HepG2 (cell line): ENCODE data around the gene UGP2. TPM values are rescaled to one million over a fixed set of nuclear protein-coding genes. Genes with fewer than 3 reads are reported as not detected.
A peak's percentile ranks its signal among the peaks of the same experiment; 100 is the strongest.

Experiments used
- ATF2 ChIP-seq: sonication (generic); formaldehyde crosslinking; IDR thresholded peaks from 2 replicates; pipeline ENCODE4 v1.4.0; 2020; ENCODE audit warnings: missing genetic modification reagents
- BCL6 ChIP-seq: IDR thresholded peaks from 2 replicates; pipeline ENCODE4 v1.6.1; 2016; ENCODE audit warnings: missing genetic modification reagents, missing compliant biosample characterization
- CHD2 ChIP-seq: IDR thresholded peaks from 2 replicates; pipeline ENCODE4 v1.6.1; 2011; ENCODE audit warnings: low read depth, low read length, improper control_type of control experiment
- ESRRA ChIP-seq: sonication (generic); formaldehyde crosslinking; IDR thresholded peaks from 2 replicates; pipeline ENCODE4 v1.5.1; 2020; ENCODE audit warnings: mild to moderate bottlenecking, low read depth, missing genetic modification reagents
- HMG20A ChIP-seq: IDR thresholded peaks from 2 replicates; pipeline ENCODE4 v1.6.1; 2016; ENCODE audit warnings: borderline replicate concordance
- MIER2 ChIP-seq: IDR thresholded peaks from 2 replicates; pipeline ENCODE4 v1.6.1; 2016; ENCODE audit warnings: missing biosample characterization, missing genetic modification reagents
- MYPOP ChIP-seq: sonication (generic); formaldehyde crosslinking; IDR thresholded peaks from 2 replicates; pipeline ENCODE4 v1.8.1; 2023; ENCODE audit warnings: mild to moderate bottlenecking, moderate library complexity, missing genetic modification reagents
- NFRKB ChIP-seq: fragments of 450-650 bp; IDR thresholded peaks from 2 replicates; pipeline ENCODE4 v1.6.1; 2017
- NFYC ChIP-seq: IDR thresholded peaks from 2 replicates; pipeline ENCODE4 v1.6.1; 2016; ENCODE audit warnings: missing genetic modification reagents, missing compliant biosample characterization
- PHF8 ChIP-seq: sonication (generic); formaldehyde crosslinking; IDR thresholded peaks from 2 replicates; pipeline ENCODE4 v1.5.0; 2020; ENCODE audit warnings: missing genetic modification reagents
- RARA ChIP-seq: IDR thresholded peaks from 2 replicates; pipeline ENCODE4 v1.6.1; 2016; ENCODE audit warnings: missing genetic modification reagents, missing compliant biosample characterization
- REL ChIP-seq: sonication (generic); formaldehyde crosslinking; conservative IDR thresholded peaks from 2 replicates; pipeline ENCODE4 v1.8.0; 2022; ENCODE audit warnings: mild to moderate bottlenecking, missing genetic modification reagents, moderate library complexity
- SMAD3 ChIP-seq: sonication (generic); formaldehyde crosslinking; IDR thresholded peaks from 2 replicates; pipeline ENCODE4 v1.4.0; 2020; ENCODE audit warnings: missing genetic modification reagents
- TCF7 ChIP-seq: sonication (generic); IDR thresholded peaks from 2 replicates; pipeline ENCODE4 v1.6.1; 2016; ENCODE audit warnings: antibody characterized with exemption, low read depth
- YEATS2 ChIP-seq: sonication (generic); formaldehyde crosslinking; IDR thresholded peaks from 2 replicates; pipeline ENCODE4 v1.4.0; 2020; ENCODE audit warnings: missing genetic modification reagents, borderline replicate concordance
- ZBTB3 ChIP-seq: sonication (generic); formaldehyde crosslinking; IDR thresholded peaks from 2 replicates; pipeline ENCODE4 v1.4.0; 2020; ENCODE audit warnings: low read depth, mild to moderate bottlenecking, moderate library complexity, missing genetic modification reagents, borderline replicate concordance
- ZKSCAN1 ChIP-seq: fragments of 150-350 bp; IDR thresholded peaks from 2 replicates; pipeline ENCODE4 v1.6.1; 2014; ENCODE audit warnings: low read length
- ZNF225 ChIP-seq: sonication (generic); formaldehyde crosslinking; IDR thresholded peaks from 2 replicates; pipeline ENCODE4 v1.4.0; 2020; ENCODE audit warnings: mild to moderate bottlenecking, missing genetic modification reagents
- ZNF274 ChIP-seq: sonication (generic); formaldehyde crosslinking; IDR thresholded peaks from 2 replicates; pipeline ENCODE4 v1.5.1; 2020; ENCODE audit warnings: mild to moderate bottlenecking, missing genetic modification reagents
- ZNF276 ChIP-seq: sonication (generic); formaldehyde crosslinking; IDR thresholded peaks from 2 replicates; pipeline ENCODE4 v1.4.0; 2020; ENCODE audit warnings: mild to moderate bottlenecking, low read depth, missing genetic modification reagents
- ZNF510 ChIP-seq: sonication (generic); formaldehyde crosslinking; IDR thresholded peaks from 2 replicates; pipeline ENCODE4 v1.4.0; 2020; ENCODE audit warnings: low read depth, mild to moderate bottlenecking, missing genetic modification reagents
- ZNF691 ChIP-seq: sonication (generic); formaldehyde crosslinking; IDR thresholded peaks from 2 replicates; pipeline ENCODE4 v1.4.0; 2020; ENCODE audit warnings: missing genetic modification reagents, low read depth, mild to moderate bottlenecking, borderline replicate concordance
- ZNF788 ChIP-seq: sonication (generic); formaldehyde crosslinking; IDR thresholded peaks from 2 replicates; pipeline ENCODE4 v1.5.0; 2020; ENCODE audit warnings: mild to moderate bottlenecking, missing genetic modification reagents, borderline replicate concordance
- ZUFSP ChIP-seq: sonication (generic); formaldehyde crosslinking; IDR thresholded peaks from 2 replicates; pipeline ENCODE4 v1.9.0; 2021; ENCODE audit warnings: missing genetic modification reagents, mild to moderate bottlenecking, borderline replicate concordance
- polyA plus RNA-seq, 8 experiments: library from polyadenylated mRNA; depleted of rRNA in 3 of 8; stranded (reverse) in 7 of 8; unstranded in 1 of 8; fragments of >200 nt; fragmentation: Illumina TruSeq in 4 of 8; extraction: Trizol in 4 of 8; gene quantifications; 2 replicates each; pipeline versions ENCODE4 v1.2.1 to v1.2.3, GENCODE V29; 2011 to 2016; ENCODE audit warnings: low read depth in 4 of 8, missing spikeins in 1 of 8, mixed read lengths in 1 of 8; ENCODE audit not compliant: insufficient read depth in 1 of 8
- total RNA-seq, 5 experiments: library from RNA; depleted of rRNA; stranded (reverse); fragments of >200 nt; fragmentation: Illumina TruSeq; extraction: Trizol; gene quantifications; 2 replicates each; pipeline ENCODE4 v1.2.3, GENCODE V29; 2016; ENCODE audit warnings: low read depth in 1 of 5

The UGP2 gene
- total and polyA plus RNA-seq, 2 of the 13 experiments (the other 11 are each of a cell fraction or from before 2014, with no cell fraction given) = 96.0 to 134 TPM

- 0 out of 2 replicates have a peak, but pooled peaks have one; percentile 72 for TF ChIP-seq MYPOP (CRISPR knock-in tag)
- TF ChIP-seq ZNF225 (CRISPR knock-in tag) = peak; percentile 94; the same call in 1 of the 2 replicates
- no peak for TF ChIP-seq SMAD3 (CRISPR knock-in tag)
- TF ChIP-seq REL (CRISPR knock-in tag) = no peak; the same call in 1 of the 2 replicates
- peak; percentile 84 for TF ChIP-seq ZNF691 (CRISPR knock-in tag)
- peak; percentile 100 for TF ChIP-seq NFYC (CRISPR knock-in tag)
- TF ChIP-seq PHF8 (CRISPR knock-in tag) = peak; percentile 75; the same call in 1 of the 2 replicates
- TF ChIP-seq ZNF788 (CRISPR knock-in tag) = no peak
- TF ChIP-seq ESRRA (CRISPR knock-in tag) = peak; percentile 51
- TF ChIP-seq MIER2 (CRISPR knock-in tag) = peak; percentile 52; the same call in 1 of the 2 replicates
- TF ChIP-seq ZNF274 (CRISPR knock-in tag) = peak; percentile 89; the same call in 1 of the 2 replicates
- peak; percentile 89; the same call in 1 of the 2 replicates for TF ChIP-seq ZNF510 (CRISPR knock-in tag)
- TF ChIP-seq ZKSCAN1 = 0 out of 2 replicates have a peak, but pooled peaks have one; percentile 23
- TF ChIP-seq TCF7 = no peak; the same call in 1 of the 2 replicates
- peak; percentile 85 for TF ChIP-seq CHD2
- no peak for TF ChIP-seq HMG20A (CRISPR knock-in tag)
- no peak; the same call in 1 of the 2 replicates for TF ChIP-seq BCL6
- no peak for TF ChIP-seq NFRKB
- no peak for TF ChIP-seq ZNF276 (CRISPR knock-in tag)
- no peak for TF ChIP-seq ZBTB3 (CRISPR knock-in tag)
- TF ChIP-seq ATF2 = no peak; the same call in 1 of the 2 replicates
- no peak for TF ChIP-seq ZUFSP (CRISPR knock-in tag)
- no peak for TF ChIP-seq YEATS2 (CRISPR knock-in tag)
- TF ChIP-seq RARA (CRISPR knock-in tag) = peak; percentile 32; the same call in 1 of the 2 replicates
Measured at GRCh38 chr2:63840785-63841253, 877 bp upstream of the UGP2 start (continued).
